GM19455 (cell line): ENCODE results near the gene PLS3.

Experiments
- ATAC-seq: cut with Tn5 transposase; IDR thresholded peaks from one replicate; pipeline ENCODE4 v1.9.1; 2021; ENCODE audit not compliant: unreplicated experiment

Gene PLS3

GRCh38 chrX:115687595-115687994 is 126.6 kb downstream of the PLS3 start:
- ATAC-seq = no peak

- no peak for ATAC-seq
Observed at GRCh38 chrX:115689931-115690330, 129.0 kb downstream of the PLS3 start.

- ATAC-seq = peak; percentile 88
Observed at GRCh38 chrX:115690511-115691216, 129.7 kb downstream of the PLS3 start.

GRCh38 chrX:115693476-115693875 is 132.5 kb downstream of the PLS3 start:
- ATAC-seq = no peak

- ATAC-seq = no peak
Observed at GRCh38 chrX:115694028-115694427, 133.1 kb downstream of the PLS3 start.

GRCh38 chrX:115696039-115696438 is 135.1 kb downstream of the PLS3 start:
- no peak for ATAC-seq

GRCh38 chrX:115696939-115697338 is 136.0 kb downstream of the PLS3 start:
- ATAC-seq = no peak

- no peak for ATAC-seq
Observed at GRCh38 chrX:115697806-115698205, 136.8 kb downstream of the PLS3 start.
